K562 (cell line): ENCODE measurements around the gene NPDC1. TPM values are rescaled to one million over a fixed set of nuclear protein-coding genes. Genes with fewer than 3 reads are reported as not detected.

ENCODE experiments used
- AFF1 ChIP-seq, 2 experiments: fragments of 450-650 bp; IDR thresholded peaks; 2 replicates each; pipeline ENCODE4 v1.6.1; 2018; ENCODE audit warnings: mild to moderate bottlenecking in 2 of 2, low read depth in 1 of 2; ENCODE audit not compliant: partially characterized antibody in 2 of 2
- BRD9 ChIP-seq: fragments of 450-650 bp; IDR thresholded peaks from 2 replicates; pipeline ENCODE4 v1.6.1; 2018; ENCODE audit warnings: low read depth; ENCODE audit not compliant: partially characterized antibody
- CHAMP1 ChIP-seq: fragments of 450-650 bp; IDR thresholded peaks from 2 replicates; pipeline ENCODE4 v1.6.1; 2016; ENCODE audit warnings: mild to moderate bottlenecking
- HINFP ChIP-seq: fragments of 450-650 bp; conservative IDR thresholded peaks from 2 replicates; pipeline ENCODE4 v1.6.1; 2016; ENCODE audit warnings: missing genetic modification characterization, low read depth, mild to moderate bottlenecking, control low read depth, missing compliant biosample characterization
- HIVEP1 ChIP-seq: fragments of 250-450 bp; sonication (Bioruptor Pico); IDR thresholded peaks from 2 replicates; pipeline ENCODE4 v1.4.0; 2020; ENCODE audit warnings: mild to moderate bottlenecking
- NCOA4 ChIP-seq: fragments of 450-650 bp; IDR thresholded peaks from 2 replicates; pipeline ENCODE4 v1.6.1; 2018; ENCODE audit warnings: mild to moderate bottlenecking; ENCODE audit not compliant: partially characterized antibody
- RBBP5 ChIP-seq: fragments of 200-600 bp; sonication (generic); IDR thresholded peaks from 2 replicates; pipeline ENCODE4 v1.6.1; 2012; ENCODE audit warnings: borderline replicate concordance, mild to moderate bottlenecking, low read length, control low read depth, inconsistent platforms; ENCODE audit not compliant: insufficient read depth, poor library complexity, severe bottlenecking
- SAFB2 ChIP-seq: fragments of 200-400 bp; formaldehyde crosslinking; IDR thresholded peaks from 2 replicates; pipeline ENCODE4 v1.6.1; 2018; ENCODE audit warnings: borderline replicate concordance, low read length, low read depth, moderate library complexity; ENCODE audit not compliant: severe bottlenecking
- SIX5 ChIP-seq, 2 experiments: IDR thresholded peaks; 2 replicates each; pipeline ENCODE4 v1.6.1; 2011; ENCODE audit warnings: low read length in 2 of 2, borderline replicate concordance in 1 of 2, low read depth in 1 of 2, mild to moderate bottlenecking in 1 of 2, moderate library complexity in 1 of 2; ENCODE audit not compliant: insufficient read depth in 1 of 2
- SRSF1 ChIP-seq: fragments of 200-400 bp; formaldehyde crosslinking; IDR thresholded peaks from 2 replicates; pipeline ENCODE4 v1.6.1; 2017; ENCODE audit warnings: mild to moderate bottlenecking, low read depth, low read length, moderate library complexity
- TCF3 ChIP-seq: sonication (generic); formaldehyde crosslinking; IDR thresholded peaks from 2 replicates; pipeline ENCODE4 v1.4.0; 2020; ENCODE audit warnings: mild to moderate bottlenecking, missing genetic modification reagents
- TGIF2 ChIP-seq: sonication (generic); formaldehyde crosslinking; IDR thresholded peaks from 2 replicates; pipeline ENCODE4 v1.8.1; 2022; ENCODE audit warnings: mild to moderate bottlenecking, missing genetic modification reagents, moderate library complexity
- THAP12 ChIP-seq: fragments of 250-450 bp; sonication (Bioruptor Pico); IDR thresholded peaks from 2 replicates; pipeline ENCODE4 v1.9.0; 2021; ENCODE audit warnings: mild to moderate bottlenecking, inconsistent platforms
- THRAP3 ChIP-seq: fragments of 450-650 bp; IDR thresholded peaks from 2 replicates; pipeline ENCODE4 v1.6.1; 2016; ENCODE audit warnings: mild to moderate bottlenecking, inconsistent platforms, borderline replicate concordance
- ZFP30 ChIP-seq: fragments of 250-450 bp; sonication (Bioruptor Pico); IDR thresholded peaks from 2 replicates; pipeline ENCODE4 v1.8.0; 2022; ENCODE audit warnings: moderate library complexity, mild to moderate bottlenecking, inconsistent platforms, borderline replicate concordance
- ZNF124 ChIP-seq: sonication (generic); formaldehyde crosslinking; IDR thresholded peaks from 2 replicates; pipeline ENCODE4 v1.8.1; 2022; ENCODE audit warnings: missing genetic modification reagents
- ZNF75A ChIP-seq: fragments of 450-650 bp; formaldehyde crosslinking; IDR thresholded peaks from 2 replicates; pipeline ENCODE4 v1.4.0; 2020; ENCODE audit warnings: mild to moderate bottlenecking
- polyA plus RNA-seq, 8 experiments: library from polyadenylated mRNA; depleted of rRNA in 4 of 8; stranded (reverse) in 5 of 8; unstranded in 3 of 8; fragments of >200 nt; fragmentation: Nextera tagmentation in 2 of 8; fragmentation: Illumina TruSeq in 1 of 8; extraction: Ambion mirVana in 2 of 8; extraction: Trizol in 1 of 8; gene quantifications; 2 replicates each; pipeline versions ENCODE4 v1.2.1 to v1.2.3, GENCODE V29; 2011 to 2014; ENCODE audit warnings: inconsistent platforms in 1 of 8, missing spikeins in 1 of 8
- total RNA-seq, 7 experiments: library from RNA; depleted of rRNA in 6 of 7; stranded (reverse); fragments of >200 nt in 6 of 7; fragmentation: Illumina TruSeq in 2 of 7; extraction: Trizol in 2 of 7; gene quantifications; 2 replicates each; pipeline versions ENCODE4 v1.2.1 to v1.2.3, GENCODE V29; 2011 to 2021; ENCODE audit warnings: low replicate concordance in 1 of 7

The NPDC1 gene
- total and polyA plus RNA-seq, 9 of the 15 experiments (the other 6 are each of a cell fraction or from before 2014, with no cell fraction given), result 0.06 to 2.1 (median 0.53) TPM; not detected in 3

GRCh38 chr9:137085920-137086530 lies 40.0 kb upstream of the NPDC1 start (continued):
- TF ChIP-seq HINFP (tag) (no peak), AFF1 (IDR thresholded peaks at IDR 0.05; ENCODE audit: low read depth in 1 of 2, partially characterized antibody in 2 of 2) (no peak), RBBP5 (peak; percentile 56), HIVEP1 (CRISPR knock-in tag) (no peak), ZNF124 (no peak), TGIF2 (CRISPR knock-in tag) (no peak), ZNF75A (no peak), SAFB2 (no peak), NCOA4 (no peak), THRAP3 (no peak), CHAMP1 (no peak), BRD9 (no peak), TCF3 (no peak), ZFP30 (no peak), THAP12 (CRISPR knock-in tag) (peak; percentile 46; the same call in 1 of the 2 replicates), SRSF1 (no peak), SIX5 (IDR thresholded peaks at IDR 0.05; ENCODE audit: borderline replicate concordance in 1 of 2, insufficient read depth in 1 of 2, low read depth in 1 of 2, low read length in 2 of 2) (no peak)
